IMR-90 (cell line): ENCODE measurements around the gene IL20RA. TPM values are rescaled to one million over a fixed set of nuclear protein-coding genes. Genes with fewer than 3 reads are reported as not detected.

Experiments
- ATAC-seq: fragments of 200-7000 bp; cut with Tn5 transposase; 2 replicates; pipeline ENCODE4 v1.9.1; 2020; ENCODE audit warnings: low read depth, mild to moderate bottlenecking, moderate library complexity
- BruUV-seq: library from RNA; stranded (reverse); fragments of 400-500 nt; replicated peaks from 2 replicates; lab custom pipeline; 2021; lab: Mats Ljungman, UMichigan
- CTCF ChIA-PET: fragments of 300-600 bp; formaldehyde crosslinking; extraction: SDS; loops from one replicate; lab custom pipeline; 2021; ENCODE audit warnings: antibody characterized with exemption; lab: Yijun Ruan, JAX
- POLR2A ChIA-PET: fragments of 300-600 bp; sonication (Branson Sonifier 250); formaldehyde crosslinking; loops from one replicate; lab custom pipeline; 2022; ENCODE audit warnings: antibody characterized with exemption; ENCODE audit not compliant: unreplicated experiment; lab: Charles Lee
- DNase-seq: peaks from one replicate; pipeline ENCODE4 v3.0.0; 2013
- H2AFZ ChIP-seq: replicated peaks from 2 replicates; pipeline ENCODE3; 2013; ENCODE audit warnings: low read length, mild to moderate bottlenecking; ENCODE audit not compliant: poor library complexity
- H2AK5ac ChIP-seq: 2 replicates; pipeline ENCODE4 v1.6.1; 2013; ENCODE audit warnings: low read depth, low read length, inconsistent platforms
- H2AK9ac ChIP-seq: replicated peaks from 2 replicates; pipeline ENCODE3; 2013; ENCODE audit warnings: mild to moderate bottlenecking, low read depth, low read length, moderate library complexity; ENCODE audit not compliant: poor library complexity
- H2BK120ac ChIP-seq: 2 replicates; pipeline ENCODE4 v1.6.1; 2013; ENCODE audit warnings: low read depth, low read length, inconsistent platforms
- H2BK15ac ChIP-seq: 3 replicates; pipeline ENCODE4 v1.6.1; 2013; ENCODE audit warnings: low read depth, low read length, inconsistent platforms
- H2BK20ac ChIP-seq: 2 replicates; pipeline ENCODE4 v1.6.1; 2013; ENCODE audit warnings: low read depth, mild to moderate bottlenecking, inconsistent platforms, low read length, moderate library complexity
- H2BK5ac ChIP-seq: 2 replicates; pipeline ENCODE4 v1.6.1; 2013; ENCODE audit warnings: mild to moderate bottlenecking, low read depth, low read length, inconsistent platforms; ENCODE audit not compliant: poor library complexity, severe bottlenecking
- H3K14ac ChIP-seq: replicated peaks from 2 replicates; pipeline ENCODE4 v1.6.1; 2013; ENCODE audit warnings: low read depth, low read length, inconsistent platforms
- H3K18ac ChIP-seq: 2 replicates; pipeline ENCODE4 v1.6.1; 2013; ENCODE audit warnings: low read depth, low read length, control low read depth
- H3K23ac ChIP-seq: 2 replicates; pipeline ENCODE4 v1.6.1; 2013; ENCODE audit warnings: low read depth, low read length, inconsistent platforms
- H3K27ac ChIP-seq: 2 replicates; pipeline ENCODE4 v1.5.1; 2013; ENCODE audit warnings: mild to moderate bottlenecking, control low read depth, low read length; ENCODE audit not compliant: insufficient read depth
- H3K27me3 ChIP-seq: 2 replicates; pipeline ENCODE4 v1.6.1; 2013; ENCODE audit warnings: low read length; ENCODE audit not compliant: control insufficient read depth, insufficient read depth
- H3K36me3 ChIP-seq: 2 replicates; pipeline ENCODE4 v1.6.1; 2013; ENCODE audit warnings: low read length, mixed read lengths; ENCODE audit not compliant: control insufficient read depth, insufficient read depth
- H3K4ac ChIP-seq: 2 replicates; pipeline ENCODE4 v1.6.1; 2013; ENCODE audit warnings: low read depth, low read length, inconsistent platforms
- H3K4me1 ChIP-seq: 2 replicates; pipeline ENCODE4 v1.6.1; 2013; ENCODE audit warnings: low read length, mixed read lengths; ENCODE audit not compliant: control insufficient read depth, insufficient read depth
- H3K4me2 ChIP-seq: 2 replicates; pipeline ENCODE4 v1.6.1; 2013; ENCODE audit warnings: low read depth, mild to moderate bottlenecking, control low read depth, low read length, moderate library complexity
- H3K4me3 ChIP-seq: 2 replicates; pipeline ENCODE4 v1.5.1; 2013; ENCODE audit warnings: low read depth, mild to moderate bottlenecking, control low read depth, low read length, moderate library complexity; ENCODE audit not compliant: insufficient read depth
- H3K56ac ChIP-seq: 2 replicates; pipeline ENCODE4 v1.6.1; 2013; ENCODE audit warnings: low read length, inconsistent platforms; ENCODE audit not compliant: insufficient read depth; ENCODE audit errors: extremely low read depth
- H3K79me1 ChIP-seq, 2 experiments: 2 replicates each; pipeline ENCODE4 v1.6.1; 2013; ENCODE audit warnings: low read length in 2 of 2, inconsistent platforms in 1 of 2, low read depth in 1 of 2
- H3K9ac ChIP-seq: 2 replicates; pipeline ENCODE4 v1.6.1; 2013; ENCODE audit warnings: low read depth, low read length, control low read depth
- H3K9me1 ChIP-seq: 2 replicates; pipeline ENCODE4 v1.6.1; 2013; ENCODE audit warnings: low read length, inconsistent platforms; ENCODE audit not compliant: insufficient read depth
- H3K9me3 ChIP-seq: 2 replicates; pipeline ENCODE4 v1.6.1; 2013; ENCODE audit warnings: low read length; ENCODE audit not compliant: control insufficient read depth, insufficient read depth
- H4K20me1 ChIP-seq: 2 replicates; pipeline ENCODE4 v1.6.1; 2013; ENCODE audit warnings: low read length, inconsistent platforms; ENCODE audit not compliant: insufficient read depth
- H4K5ac ChIP-seq: 2 replicates; pipeline ENCODE4 v1.6.1; 2013; ENCODE audit warnings: mild to moderate bottlenecking, low read depth, low read length, control low read depth
- H4K8ac ChIP-seq, 2 experiments: 2 replicates each; pipeline ENCODE4 v1.6.1; 2013; ENCODE audit warnings: low read depth in 2 of 2, low read length in 2 of 2, control low read depth in 1 of 2, inconsistent platforms in 1 of 2
- H4K91ac ChIP-seq: 2 replicates; pipeline ENCODE4 v1.6.1; 2013; ENCODE audit warnings: low read depth, low read length, inconsistent platforms; ENCODE audit not compliant: insufficient read depth
- BHLHE40 ChIP-seq: fragments of 150-350 bp; IDR thresholded peaks from 2 replicates; pipeline ENCODE4 v1.6.1; 2016; ENCODE audit warnings: mild to moderate bottlenecking, low read depth, low read length
- CEBPB ChIP-seq: IDR thresholded peaks from 2 replicates; pipeline ENCODE4 v1.6.1; 2012; ENCODE audit warnings: low read depth, low read length, improper control_type of control experiment
- CHD1 ChIP-seq: IDR thresholded peaks from 2 replicates; pipeline ENCODE4 v1.6.1; 2012; ENCODE audit warnings: low read depth, low read length, improper control_type of control experiment
- FOS ChIP-seq: fragments of 150-350 bp; IDR thresholded peaks from 2 replicates; pipeline ENCODE4 v1.6.1; 2016; ENCODE audit warnings: low read depth, low read length
- MAFK ChIP-seq: IDR thresholded peaks from 2 replicates; pipeline ENCODE4 v1.6.1; 2012; ENCODE audit warnings: low read depth, low read length, improper control_type of control experiment
- MAZ ChIP-seq: IDR thresholded peaks from 2 replicates; pipeline ENCODE4 v1.6.1; 2012; ENCODE audit warnings: low read depth, mild to moderate bottlenecking, low read length, improper control_type of control experiment, moderate library complexity, borderline replicate concordance
- MXI1 ChIP-seq: IDR thresholded peaks from 2 replicates; pipeline ENCODE4 v1.6.1; 2012; ENCODE audit warnings: low read depth, mild to moderate bottlenecking, low read length, moderate library complexity, borderline replicate concordance
- NFE2L2 ChIP-seq: fragments of 150-350 bp; IDR thresholded peaks from 2 replicates; pipeline ENCODE4 v1.6.1; 2016; ENCODE audit warnings: low read depth, mild to moderate bottlenecking, low read length
- POLR2A ChIP-seq: IDR thresholded peaks from 2 replicates; pipeline ENCODE4 v1.6.1; 2012; ENCODE audit warnings: mild to moderate bottlenecking, low read depth, low read length
- RAD21 ChIP-seq: IDR thresholded peaks from 2 replicates; pipeline ENCODE4 v1.6.1; 2012; ENCODE audit warnings: low read length, improper control_type of control experiment
- RCOR1 ChIP-seq: IDR thresholded peaks from 2 replicates; pipeline ENCODE4 v1.6.1; 2012; ENCODE audit warnings: mild to moderate bottlenecking, low read length, improper control_type of control experiment; ENCODE audit not compliant: insufficient replicate concordance
- RFX5 ChIP-seq: IDR thresholded peaks from 2 replicates; pipeline ENCODE4 v1.8.0; 2012; ENCODE audit warnings: low read depth, mild to moderate bottlenecking, low read length, moderate library complexity
- SMC3 ChIP-seq: fragments of 150-350 bp; IDR thresholded peaks from 2 replicates; pipeline ENCODE4 v1.6.1; 2016; ENCODE audit warnings: low read depth, mild to moderate bottlenecking, antibody characterized with exemption, low read length, moderate library complexity
- USF2 ChIP-seq: fragments of 150-350 bp; IDR thresholded peaks from 2 replicates; pipeline ENCODE4 v1.6.1; 2017; ENCODE audit warnings: mild to moderate bottlenecking, antibody characterized with exemption, low read length, low read depth
- WGBS, 2 experiments: methylation state at CpG; one replicate each; pipeline versions ENCODE4 v1.1.5 to v1.1.7; 2013; ENCODE audit warnings: missing lambda C conversion rate in 2 of 2; ENCODE audit not compliant: insufficient read length in 1 of 2; ENCODE audit errors: extremely low coverage in 2 of 2; 5-methylcytosine and 5-hydroxymethylcytosine counted together
- dilution Hi-C: fragments of 300-500 bp; cut with HindIII; formaldehyde crosslinking; loops from one replicate; pipeline ENCODE4 v1.14.3; 2018; ENCODE audit warnings: low sequenced_read_pairs; ENCODE audit not compliant: unreplicated experiment
- in situ Hi-C: fragments of 300-500 bp; cut with MboI; formaldehyde crosslinking; loops from 3 replicates; pipeline ENCODE4 v1.14.3; 2019; ENCODE audit warnings: low sequenced_read_pairs, inconsistent platforms, mixed read lengths
- intact Hi-C: fragments of 100-400 bp; cut with micrococcal nuclease; formaldehyde crosslinking; loops from 2 replicates; pipeline ENCODE4 v1.10.0; 2022
- polyA plus RNA-seq, 3 experiments: library from polyadenylated mRNA; depleted of rRNA; stranded (reverse); fragments of >200 nt; gene quantifications; 2 replicates each; pipeline ENCODE4 v1.2.3, GENCODE V29; 2012; ENCODE audit warnings: low replicate concordance in 1 of 3
- total RNA-seq: library from RNA; depleted of rRNA; stranded (reverse); fragments of >200 nt; gene quantifications from 2 replicates; pipeline ENCODE4 v1.2.3, GENCODE V29; 2012
- TF ChIP-seq, protein P1 (sequence below): fragments of 150-350 bp; IDR thresholded peaks from 2 replicates; pipeline ENCODE4 v1.6.1; 2016; ENCODE audit warnings: low read depth, mild to moderate bottlenecking, low read length, moderate library complexity, borderline replicate concordance
- TF ChIP-seq, protein P2 (sequence below): conservative IDR thresholded peaks from 2 replicates; pipeline ENCODE4 v1.5.1; 2012; ENCODE audit warnings: mild to moderate bottlenecking, low read depth, low read length, improper control_type of control experiment

IL20RA gene
- total and polyA plus RNA-seq, 2 of the 4 experiments (the other 2 are of a cell fraction), result 0.02 TPM; not detected in 1

- no TSS peak for BruUV-seq
- ChIA-PET POLR2A (no interaction called here), CTCF (no interaction called here)
- Histone ChIP-seq H2BK5ac (no peak overlapping the region), H3K27ac (no peak overlapping the region), H2BK120ac (no peak overlapping the region), H3K14ac (no peak overlapping the region), H2BK15ac (no peak overlapping the region), H2AFZ (no peak overlapping the region), H4K5ac (no peak overlapping the region), H3K79me1 (no peaks in the 10 kb centered on the region), H4K8ac (no peak overlapping the region), H3K36me3 (no peaks in the 10 kb centered on the region), H4K91ac (no peak overlapping the region), H3K9me3 (no peaks in the 10 kb centered on the region), H3K4me3 (no peak overlapping the region), H3K9me1 (no peaks in the 10 kb centered on the region), H3K9ac (no peak overlapping the region), H3K27me3 (peaks cover 3% of the 10 kb centered on the region), H2AK5ac (no peak overlapping the region), H4K20me1 (no peaks in the 10 kb centered on the region), H3K23ac (no peak overlapping the region), H3K18ac (no peak overlapping the region), H3K4me1 (no peaks in the 10 kb centered on the region), H3K4ac (no peak overlapping the region), H2BK20ac (no peak overlapping the region), H3K56ac (no peak overlapping the region), H2AK9ac (no peak overlapping the region), H3K4me2 (no peak overlapping the region)
- 83% methylated on average over 2 of the region's 4 CpGs; no CpG with 5 or more reads in 1 of the 2 experiments for WGBS, 2 experiments
- ATAC-seq (no peak), DNase-seq (no peak)
- intact Hi-C loops (no loop called here), in situ Hi-C loops (no loop called here), dilution Hi-C loops (no loop called here)
- TF ChIP-seq SMC3 (no peak), BHLHE40 (no peak), POLR2A (no peak), RFX5 (no peak), RAD21 (no peak), FOS (no peak), MAFK (no peak), CHD1 (no peak), MAZ (no peak), RCOR1 (no peak), USF2 (no peak), CEBPB (no peak), NFE2L2 (no peak), MXI1 (no peak)
- TF ChIP-seq, protein P1, sequence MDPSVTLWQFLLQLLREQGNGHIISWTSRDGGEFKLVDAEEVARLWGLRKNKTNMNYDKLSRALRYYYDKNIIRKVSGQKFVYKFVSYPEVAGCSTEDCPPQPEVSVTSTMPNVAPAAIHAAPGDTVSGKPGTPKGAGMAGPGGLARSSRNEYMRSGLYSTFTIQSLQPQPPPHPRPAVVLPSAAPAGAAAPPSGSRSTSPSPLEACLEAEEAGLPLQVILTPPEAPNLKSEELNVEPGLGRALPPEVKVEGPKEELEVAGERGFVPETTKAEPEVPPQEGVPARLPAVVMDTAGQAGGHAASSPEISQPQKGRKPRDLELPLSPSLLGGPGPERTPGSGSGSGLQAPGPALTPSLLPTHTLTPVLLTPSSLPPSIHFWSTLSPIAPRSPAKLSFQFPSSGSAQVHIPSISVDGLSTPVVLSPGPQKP, result no peak
- TF ChIP-seq, protein P2, sequence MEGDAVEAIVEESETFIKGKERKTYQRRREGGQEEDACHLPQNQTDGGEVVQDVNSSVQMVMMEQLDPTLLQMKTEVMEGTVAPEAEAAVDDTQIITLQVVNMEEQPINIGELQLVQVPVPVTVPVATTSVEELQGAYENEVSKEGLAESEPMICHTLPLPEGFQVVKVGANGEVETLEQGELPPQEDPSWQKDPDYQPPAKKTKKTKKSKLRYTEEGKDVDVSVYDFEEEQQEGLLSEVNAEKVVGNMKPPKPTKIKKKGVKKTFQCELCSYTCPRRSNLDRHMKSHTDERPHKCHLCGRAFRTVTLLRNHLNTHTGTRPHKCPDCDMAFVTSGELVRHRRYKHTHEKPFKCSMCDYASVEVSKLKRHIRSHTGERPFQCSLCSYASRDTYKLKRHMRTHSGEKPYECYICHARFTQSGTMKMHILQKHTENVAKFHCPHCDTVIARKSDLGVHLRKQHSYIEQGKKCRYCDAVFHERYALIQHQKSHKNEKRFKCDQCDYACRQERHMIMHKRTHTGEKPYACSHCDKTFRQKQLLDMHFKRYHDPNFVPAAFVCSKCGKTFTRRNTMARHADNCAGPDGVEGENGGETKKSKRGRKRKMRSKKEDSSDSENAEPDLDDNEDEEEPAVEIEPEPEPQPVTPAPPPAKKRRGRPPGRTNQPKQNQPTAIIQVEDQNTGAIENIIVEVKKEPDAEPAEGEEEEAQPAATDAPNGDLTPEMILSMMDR, result no peak
Measured at GRCh38 chr6:137080711-137081110, 35.9 kb upstream of the IL20RA start.
